Vagina (tissue), 2 donors: Measurements from ENCODE around the gene PLEKHA3. TPM values are rescaled to one million over a fixed set of nuclear protein-coding genes. Genes with fewer than 3 reads are reported as not detected.
A peak's percentile ranks its signal among the peaks of the same experiment; 100 is the strongest.
"Not testable (repeated sequence)": the region's sequence is repeated elsewhere in the genome, so short reads cannot be mapped to it uniquely, and the experiment has no call there.

Source experiments
- DNase-seq, 2 donors: peaks; one replicate each; pipeline ENCODE4 v3.0.0-alpha.2; 2017; ENCODE audit errors: extremely low spot score in 2 of 2
- H3K27ac ChIP-seq: fragments of 200-600 bp; sonication (generic); one replicate; pipeline ENCODE4 v1.5.1; 2019
- H3K27me3 ChIP-seq: fragments of 200-600 bp; sonication (generic); one replicate; pipeline ENCODE4 v1.5.1; 2019
- H3K36me3 ChIP-seq, 2 donors: fragments of 200-600 bp; sonication (generic); one replicate each; pipeline ENCODE4 v1.5.1; 2017 to 2019
- H3K4me1 ChIP-seq: fragments of 200-600 bp; sonication (generic); one replicate; pipeline ENCODE4 v1.5.1; 2019
- H3K4me3 ChIP-seq, 2 donors: fragments of 200-600 bp; sonication (generic); 1 replicate in 1 of 2; 2 replicates in 1 of 2; pipeline ENCODE4 v1.5.1; 2016 to 2019
- H3K9me3 ChIP-seq: fragments of 200-600 bp; sonication (generic); one replicate; pipeline ENCODE4 v1.5.1; 2019
- POLR2A ChIP-seq, 2 donors: fragments of 450-650 bp; IDR thresholded peaks; one replicate each; pipeline ENCODE4 v1.6.1; 2017; ENCODE audit warnings: antibody characterized with exemption in 2 of 2, mild to moderate bottlenecking in 2 of 2, moderate library complexity in 2 of 2
- POLR2AphosphoS5 ChIP-seq, 2 donors: sonication (generic); formaldehyde crosslinking; IDR thresholded peaks; one replicate each; pipeline ENCODE4 v1.9.0; 2017; ENCODE audit warnings: antibody characterized with exemption in 2 of 2, mild to moderate bottlenecking in 2 of 2, low read depth in 1 of 2; ENCODE audit not compliant: insufficient read depth in 1 of 2
- intact Hi-C: fragments of 100-400 bp; cut with DNase I; formaldehyde crosslinking; loops from one replicate; pipeline ENCODE4 v1.15.1; 2023
- total RNA-seq: library from RNA; depleted of rRNA; stranded (reverse); fragments of >200 nt; gene quantifications from one replicate; pipeline ENCODE4 v1.2.3, GENCODE V29; 2016
- TF ChIP-seq, protein P1 (sequence below), 3 experiments: fragments of 450-650 bp in 2 of 3; fragments of 200-600 bp in 1 of 3; sonication (generic) in 1 of 3; IDR thresholded peaks; one replicate each; pipeline ENCODE4 v1.5.1; 2017 to 2019; ENCODE audit warnings: antibody characterized with exemption in 3 of 3, mild to moderate bottlenecking in 2 of 3, moderate library complexity in 2 of 3

Gene PLEKHA3
- total RNA-seq, 1 donor from 2014 or later, result 5.9 TPM

DNA sequence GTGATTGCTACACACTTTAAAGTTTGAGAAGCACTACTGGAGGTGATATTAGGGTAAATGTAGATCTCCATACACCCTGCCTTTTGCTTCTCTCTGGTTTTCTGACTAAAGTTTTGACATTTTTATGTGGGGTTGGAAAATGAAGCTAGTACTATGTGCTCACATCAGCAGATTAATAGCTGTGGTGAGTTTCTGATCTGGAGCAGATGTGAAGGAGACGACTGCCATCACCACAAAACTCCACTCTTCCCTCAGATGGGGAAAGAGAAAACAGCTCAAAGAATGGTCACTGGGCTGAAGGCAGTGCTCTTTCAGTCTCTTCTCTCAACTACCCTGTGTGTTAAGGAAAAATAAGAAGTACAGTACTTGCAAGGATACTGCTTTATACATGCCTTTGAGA is 37.2 kb downstream of the PLEKHA3 start:
- DNase-seq, result no peak
- Histone ChIP-seq H3K27me3 (no peaks in the 10 kb centered on the region), H3K27ac (no peak overlapping the region), H3K9me3 (no peaks in the 10 kb centered on the region), H3K4me3 (no peak overlapping the region), H3K36me3 (no peaks in the 10 kb centered on the region), H3K4me1 (no peaks in the 10 kb centered on the region)
- intact Hi-C loops, result no loop called here
- TF ChIP-seq, protein P1, sequence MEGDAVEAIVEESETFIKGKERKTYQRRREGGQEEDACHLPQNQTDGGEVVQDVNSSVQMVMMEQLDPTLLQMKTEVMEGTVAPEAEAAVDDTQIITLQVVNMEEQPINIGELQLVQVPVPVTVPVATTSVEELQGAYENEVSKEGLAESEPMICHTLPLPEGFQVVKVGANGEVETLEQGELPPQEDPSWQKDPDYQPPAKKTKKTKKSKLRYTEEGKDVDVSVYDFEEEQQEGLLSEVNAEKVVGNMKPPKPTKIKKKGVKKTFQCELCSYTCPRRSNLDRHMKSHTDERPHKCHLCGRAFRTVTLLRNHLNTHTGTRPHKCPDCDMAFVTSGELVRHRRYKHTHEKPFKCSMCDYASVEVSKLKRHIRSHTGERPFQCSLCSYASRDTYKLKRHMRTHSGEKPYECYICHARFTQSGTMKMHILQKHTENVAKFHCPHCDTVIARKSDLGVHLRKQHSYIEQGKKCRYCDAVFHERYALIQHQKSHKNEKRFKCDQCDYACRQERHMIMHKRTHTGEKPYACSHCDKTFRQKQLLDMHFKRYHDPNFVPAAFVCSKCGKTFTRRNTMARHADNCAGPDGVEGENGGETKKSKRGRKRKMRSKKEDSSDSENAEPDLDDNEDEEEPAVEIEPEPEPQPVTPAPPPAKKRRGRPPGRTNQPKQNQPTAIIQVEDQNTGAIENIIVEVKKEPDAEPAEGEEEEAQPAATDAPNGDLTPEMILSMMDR (IDR thresholded peaks at IDR 0.05), result no peak
- TF ChIP-seq POLR2AphosphoS5 (IDR thresholded peaks at IDR 0.05; ENCODE audit: insufficient read depth in 1 of 2, low read depth in 1 of 2), result no peak
- no peak for TF ChIP-seq POLR2A (IDR thresholded peaks at IDR 0.05)

DNA sequence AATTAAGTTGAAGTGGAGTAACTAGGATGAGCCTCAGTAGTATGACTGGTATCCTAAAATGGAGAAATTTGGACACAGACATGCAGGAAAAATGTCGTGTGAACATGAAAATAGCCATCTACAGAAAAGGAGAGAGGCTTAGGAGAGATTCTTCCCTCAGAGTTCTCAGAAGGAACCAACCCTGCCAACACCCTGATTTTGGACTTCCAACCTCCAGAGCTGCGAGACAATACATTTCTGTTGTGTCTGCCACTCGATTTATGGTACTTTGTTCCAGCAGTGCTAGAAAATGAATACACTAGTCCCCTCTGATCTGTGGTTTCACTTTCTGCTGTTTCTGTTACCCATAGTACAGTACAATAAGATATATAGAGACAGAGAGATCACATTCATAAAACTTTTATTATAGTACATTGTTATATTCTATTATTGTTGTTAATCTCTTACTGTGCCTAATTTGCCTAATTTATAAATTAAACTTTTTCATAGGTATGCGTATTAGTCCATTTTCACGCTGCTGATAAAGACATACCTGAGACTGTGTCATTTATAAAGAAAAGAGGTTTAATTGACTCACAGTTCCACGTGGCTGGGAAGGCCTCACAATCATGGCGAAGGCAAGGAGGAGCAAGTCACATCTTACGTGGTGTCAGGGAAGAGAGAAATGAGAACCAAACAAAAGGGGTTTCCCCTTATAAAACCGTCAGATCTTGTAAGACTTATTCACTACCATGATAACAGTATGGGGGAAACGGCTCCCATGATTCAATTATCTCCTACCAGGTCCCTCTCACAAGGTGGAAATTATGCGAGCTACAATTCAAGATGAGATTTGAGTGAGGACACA is 41.3 kb downstream of the PLEKHA3 start:
- Histone ChIP-seq H3K4me3 (no peak overlapping the region), H3K27ac (no peak overlapping the region), H3K4me1 (peaks cover 13% of the 10 kb centered on the region), H3K36me3 (no peaks in the 10 kb centered on the region), H3K27me3 (no peaks in the 10 kb centered on the region), H3K9me3 (no peaks in the 10 kb centered on the region)
- TF ChIP-seq, protein P1 (IDR thresholded peaks at IDR 0.05), result no peak
- no peak for TF ChIP-seq POLR2A (IDR thresholded peaks at IDR 0.05)
- TF ChIP-seq POLR2AphosphoS5 (IDR thresholded peaks at IDR 0.05; ENCODE audit: insufficient read depth in 1 of 2, low read depth in 1 of 2), result no peak
- intact Hi-C loops, result no loop called here
- no peak for DNase-seq

DNA sequence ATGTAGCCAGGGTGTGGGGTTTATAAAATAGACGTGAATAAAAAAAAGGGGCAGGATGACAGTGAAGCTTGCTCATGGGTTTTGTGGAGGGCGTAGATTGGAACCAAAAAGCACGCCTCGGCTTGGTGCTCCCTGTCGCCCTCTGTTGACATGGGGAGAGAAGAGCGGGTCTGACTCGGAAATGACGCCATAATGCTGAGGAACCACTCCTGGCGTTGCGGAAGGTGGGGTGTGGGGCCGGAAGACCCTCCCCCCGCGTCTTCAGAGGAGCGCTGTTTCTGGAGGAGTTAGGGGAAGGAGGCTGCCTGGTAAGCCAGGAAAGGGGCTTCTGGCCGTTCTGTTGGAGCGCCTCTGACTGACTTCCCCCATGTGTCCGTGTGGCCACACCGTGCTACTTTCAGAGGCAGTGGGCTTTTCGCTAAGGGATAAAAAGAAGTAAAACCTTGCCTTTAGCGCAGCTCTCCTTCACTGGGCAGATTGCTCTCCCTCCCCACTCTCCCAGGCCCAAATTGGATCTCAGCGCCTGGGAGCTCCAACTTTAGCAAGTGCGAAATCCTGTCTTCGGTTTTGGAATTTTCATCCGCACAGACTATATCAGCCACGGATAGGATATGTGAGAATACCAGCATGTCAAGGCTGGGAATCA is 42.8 kb downstream of the PLEKHA3 start:
- Histone ChIP-seq H3K27ac (peak overlapping the region; percentile 68), H3K4me3 (peak overlapping the region; percentile 50 to 56), H3K4me1 (peaks cover 13% of the 10 kb centered on the region), H3K27me3 (no peaks in the 10 kb centered on the region), H3K36me3 (no peaks in the 10 kb centered on the region), H3K9me3 (no peaks in the 10 kb centered on the region)
- intact Hi-C loops, result no loop called here
- no peak for TF ChIP-seq POLR2A (IDR thresholded peaks at IDR 0.05)
- TF ChIP-seq POLR2AphosphoS5 (IDR thresholded peaks at IDR 0.05; ENCODE audit: insufficient read depth in 1 of 2, low read depth in 1 of 2), result peak; percentile 61 to 78
- TF ChIP-seq, protein P1 (IDR thresholded peaks at IDR 0.05), result peak; percentile 41 to 66 (median 54)
- no peak for DNase-seq

DNA sequence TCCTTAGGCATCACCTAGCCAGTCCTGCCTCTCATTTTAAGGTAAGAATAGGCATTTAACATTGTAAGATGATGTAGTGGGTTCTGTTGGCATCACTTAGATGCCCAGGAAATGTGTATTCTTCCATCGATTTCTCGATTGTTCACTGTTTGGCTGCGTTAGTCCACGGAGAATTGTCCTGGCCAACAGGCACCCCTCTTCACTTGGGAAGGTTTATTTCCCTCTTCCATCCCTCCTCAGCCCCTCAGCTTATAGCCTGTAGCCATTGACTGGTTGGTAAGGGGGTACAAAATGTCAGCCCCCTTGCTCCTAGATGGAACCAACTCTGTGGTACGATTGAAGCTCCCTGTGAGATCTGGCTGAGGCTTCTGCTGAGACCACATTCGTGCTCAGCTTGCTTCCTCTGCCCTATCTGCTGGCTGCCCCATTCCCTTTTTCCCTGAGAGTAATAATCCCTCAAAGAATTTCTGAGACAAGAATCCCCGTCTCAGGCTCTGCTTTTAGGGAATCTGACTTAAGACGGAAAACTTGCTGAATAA is 43.4 kb downstream of the PLEKHA3 start:
- Histone ChIP-seq H3K36me3 (no peaks in the 10 kb centered on the region), H3K4me1 (peaks cover 13% of the 10 kb centered on the region), H3K27me3 (no peaks in the 10 kb centered on the region), H3K9me3 (no peaks in the 10 kb centered on the region), H3K27ac (peak overlapping the region; percentile 68), H3K4me3 (peak overlapping the region; percentile 50 to 56)
- no peak for DNase-seq
- intact Hi-C loops, result no loop called here
- no peak for TF ChIP-seq POLR2A (IDR thresholded peaks at IDR 0.05)
- TF ChIP-seq, protein P1 (IDR thresholded peaks at IDR 0.05), result no peak
- no peak for TF ChIP-seq POLR2AphosphoS5 (IDR thresholded peaks at IDR 0.05; ENCODE audit: insufficient read depth in 1 of 2, low read depth in 1 of 2)

DNA sequence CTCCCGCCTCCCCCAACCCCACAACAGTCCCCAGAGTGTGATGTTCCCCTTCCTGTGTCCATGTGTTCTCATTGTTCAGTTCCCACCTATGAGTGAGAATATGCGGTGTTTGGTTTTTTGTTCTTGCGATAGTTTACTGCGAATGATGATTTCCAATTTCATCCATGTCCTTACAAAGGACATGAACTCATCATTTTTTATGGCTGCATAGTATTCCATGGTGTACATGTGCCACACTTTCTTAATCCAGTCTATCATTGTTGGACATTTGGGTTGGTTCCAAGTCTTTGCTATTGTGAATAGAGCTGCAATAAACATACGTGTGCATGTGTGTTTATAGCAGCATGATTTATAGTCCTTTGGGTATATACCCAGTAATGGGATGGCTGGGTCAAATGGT is 44.8 kb downstream of the PLEKHA3 start:
- H3K36me3 ChIP-seq, H3K9me3 ChIP-seq, DNase-seq, intact Hi-C loops, H3K27me3 ChIP-seq, H3K4me3 ChIP-seq, H3K27ac ChIP-seq: not testable (repeated sequence)
- peaks cover 13% of the 10 kb centered on the region for H3K4me1 ChIP-seq

DNA sequence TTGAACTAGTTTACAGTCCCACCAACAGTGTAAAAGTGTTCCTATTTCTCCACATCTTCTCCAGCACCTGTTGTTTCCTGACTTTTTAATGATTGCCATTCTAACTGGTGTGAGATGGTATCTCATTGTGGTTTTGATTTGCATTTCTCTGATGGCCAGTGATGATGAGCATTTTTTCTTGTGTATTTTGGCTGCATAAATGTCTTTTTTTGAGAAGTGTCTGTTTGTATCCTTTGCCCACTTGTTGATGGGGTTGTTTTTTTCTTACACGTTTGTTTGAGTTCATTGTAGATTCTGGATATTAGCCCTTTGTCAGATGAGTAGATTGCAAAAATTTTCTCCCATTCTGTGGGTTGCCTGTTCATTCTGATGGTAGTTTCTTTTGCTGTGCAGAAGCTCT is 45.2 kb downstream of the PLEKHA3 start:
- H3K27ac ChIP-seq, intact Hi-C loops, H3K4me3 ChIP-seq, H3K36me3 ChIP-seq, H3K27me3 ChIP-seq, H3K9me3 ChIP-seq, DNase-seq: not testable (repeated sequence)
- peaks cover 13% of the 10 kb centered on the region for H3K4me1 ChIP-seq
